ENCODE results near the gene METAP2.

The METAP2 gene

DNA sequence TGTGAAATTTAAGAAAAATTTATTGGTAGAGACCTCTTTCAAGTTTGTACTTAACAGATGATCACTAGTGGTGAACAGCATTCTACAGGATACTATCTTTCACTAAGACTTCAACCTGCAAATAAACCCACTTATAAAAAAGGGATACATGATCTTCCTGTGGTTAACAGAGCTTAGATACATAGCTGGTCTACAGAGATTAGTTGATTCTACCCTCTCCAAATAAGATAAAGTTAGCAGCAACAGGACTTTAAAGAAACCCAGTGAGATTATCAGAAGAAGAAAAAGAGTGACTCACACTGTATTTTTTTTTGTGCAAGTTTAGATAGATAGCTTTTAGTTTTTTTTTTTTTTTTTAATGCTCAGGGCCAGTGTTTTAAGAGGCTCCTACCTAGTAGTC lies 42.8 kb downstream of the METAP2 start:
- DNase-seq, result no peak

DNA sequence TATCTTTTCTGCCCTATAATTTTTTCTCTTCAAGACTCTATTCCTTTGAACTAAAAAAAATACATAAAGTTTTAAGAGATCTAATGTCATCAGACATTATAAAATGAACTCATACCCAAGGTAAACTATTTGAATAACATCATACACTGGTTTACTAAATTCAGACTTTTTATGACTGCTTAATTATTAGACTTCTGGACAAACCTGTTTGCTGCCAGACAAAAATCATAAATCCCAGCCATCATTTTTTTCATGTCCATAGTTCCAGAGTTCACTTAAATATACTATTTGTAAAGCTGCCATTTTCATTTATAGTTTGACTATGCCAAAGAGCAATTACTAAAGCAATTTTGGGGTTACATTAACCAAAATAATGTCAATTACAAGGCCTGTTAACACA lies 43.3 kb downstream of the METAP2 start:
- no peak for DNase-seq

DNA sequence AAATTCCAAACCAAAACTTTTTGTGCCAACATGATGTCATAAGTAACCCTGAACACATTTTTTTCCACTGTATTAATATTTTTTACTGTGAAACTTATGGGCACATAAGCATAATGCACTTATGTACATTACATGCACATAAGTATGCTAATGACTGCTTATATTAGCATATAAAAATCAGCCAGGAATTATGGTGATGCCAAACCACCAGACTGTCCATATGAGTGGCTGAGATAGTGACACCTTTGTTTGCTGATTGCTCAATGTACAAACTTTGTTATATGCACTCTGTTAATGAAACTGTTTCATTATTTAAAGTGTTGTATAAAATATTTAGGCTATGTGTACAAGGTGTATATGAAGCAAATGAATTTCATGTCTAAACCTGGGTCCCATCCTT lies 45.0 kb downstream of the METAP2 start:
- no peak for DNase-seq

DNA sequence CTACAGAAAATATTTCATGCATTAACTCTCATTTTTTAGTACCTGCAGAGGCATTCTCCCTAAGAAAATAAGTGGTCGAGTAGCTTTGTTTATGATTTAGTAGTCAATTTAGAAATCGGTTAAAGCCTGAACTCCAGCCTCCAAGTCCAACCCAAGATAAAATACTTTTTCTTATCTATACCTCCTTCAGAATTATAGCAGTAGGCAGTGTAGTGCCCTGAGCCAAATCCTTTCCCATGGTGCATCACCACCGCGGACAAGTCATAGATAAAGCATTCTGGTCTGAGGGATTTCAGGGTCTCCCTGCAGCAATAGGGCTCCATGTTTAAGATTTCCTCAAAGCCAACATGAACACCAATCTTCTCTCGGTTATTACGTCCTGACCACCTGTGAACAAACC lies 46.9 kb downstream of the METAP2 start:
- DNase-seq, result no peak

DNA sequence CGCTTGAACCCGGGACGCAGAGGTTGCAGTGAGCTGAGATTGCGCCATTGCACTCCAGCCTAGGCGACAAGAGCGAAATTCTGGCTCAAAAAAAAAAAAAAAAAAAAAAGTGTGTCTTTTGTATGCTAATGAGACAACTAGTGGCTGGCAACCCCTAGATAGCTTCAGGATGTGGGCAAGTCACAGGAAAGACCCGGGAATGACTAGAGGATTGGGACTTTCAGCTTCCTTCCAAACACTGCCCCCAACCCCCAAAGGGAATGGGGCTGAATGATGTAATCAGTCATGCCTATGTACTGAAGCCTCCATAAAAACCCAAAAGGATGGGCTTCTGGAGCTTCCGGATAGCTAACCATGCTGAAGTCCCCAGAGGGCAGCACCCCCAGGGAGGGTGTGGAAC lies 48.7 kb downstream of the METAP2 start:
- no peak for DNase-seq

- DNase-seq, result no peak
Measured at GRCh38 chr12:95528431-95528830, 54.5 kb downstream of the METAP2 start.

- no peak for DNase-seq
Measured at GRCh38 chr12:95529693-95530225, 55.8 kb downstream of the METAP2 start.

DNA sequence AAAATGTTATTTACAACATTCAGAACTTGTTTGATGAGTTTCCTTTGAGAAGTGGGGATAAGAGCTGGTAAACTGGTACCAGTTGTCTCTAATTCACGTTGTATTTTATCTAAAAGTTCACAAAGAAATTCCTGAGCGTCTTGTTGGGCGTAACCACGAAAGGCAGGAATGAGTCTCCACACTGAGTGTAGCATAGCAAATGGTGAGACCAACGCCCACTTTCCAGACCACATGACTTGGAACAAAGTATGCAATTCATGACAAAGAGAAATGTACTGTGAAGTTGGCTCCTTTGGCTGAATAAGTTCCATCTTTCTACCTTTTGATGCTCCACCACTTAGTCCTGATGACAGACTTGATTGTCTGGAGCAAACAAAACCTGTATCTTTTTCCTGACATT lies 58.9 kb downstream of the METAP2 start:
- no peak for DNase-seq

DNA sequence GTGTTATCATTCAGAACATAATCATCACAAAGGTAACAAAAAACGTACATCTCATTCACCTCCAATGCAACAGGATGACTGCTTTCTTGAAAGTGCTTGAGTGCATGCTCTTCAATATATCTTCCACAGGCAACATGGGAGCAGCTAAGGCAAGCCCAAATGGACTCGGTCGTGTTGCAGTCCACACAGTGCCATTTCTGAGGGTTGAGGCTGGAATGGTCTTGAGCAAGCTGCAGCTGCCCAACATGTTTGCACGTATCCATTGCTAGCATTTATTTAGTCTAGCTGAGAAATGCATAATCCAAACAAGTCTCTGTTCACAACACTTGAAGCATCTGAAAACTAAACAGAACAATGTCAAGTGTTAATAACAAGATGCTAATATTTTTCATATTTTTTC lies 60.0 kb downstream of the METAP2 start:
- DNase-seq, result no peak

DNA sequence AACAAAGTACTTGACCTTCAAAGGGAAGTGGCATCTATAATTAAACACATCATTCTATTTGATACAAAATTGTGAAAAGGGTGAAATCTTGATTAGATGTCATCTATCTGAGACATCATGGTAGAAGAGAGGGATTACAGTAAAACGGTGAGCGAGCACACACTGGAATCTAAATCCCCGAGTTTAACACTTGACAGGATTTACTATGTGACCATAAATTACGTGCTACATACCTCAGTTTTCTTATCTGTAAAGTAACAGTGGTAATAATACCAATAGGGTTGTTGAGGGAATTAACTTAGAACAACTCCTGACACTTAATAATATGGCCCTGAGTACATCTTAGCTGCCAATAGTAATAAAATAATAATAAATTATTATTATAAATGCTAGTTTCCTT lies 64.1 kb downstream of the METAP2 start:
- DNase-seq, result no peak

DNA sequence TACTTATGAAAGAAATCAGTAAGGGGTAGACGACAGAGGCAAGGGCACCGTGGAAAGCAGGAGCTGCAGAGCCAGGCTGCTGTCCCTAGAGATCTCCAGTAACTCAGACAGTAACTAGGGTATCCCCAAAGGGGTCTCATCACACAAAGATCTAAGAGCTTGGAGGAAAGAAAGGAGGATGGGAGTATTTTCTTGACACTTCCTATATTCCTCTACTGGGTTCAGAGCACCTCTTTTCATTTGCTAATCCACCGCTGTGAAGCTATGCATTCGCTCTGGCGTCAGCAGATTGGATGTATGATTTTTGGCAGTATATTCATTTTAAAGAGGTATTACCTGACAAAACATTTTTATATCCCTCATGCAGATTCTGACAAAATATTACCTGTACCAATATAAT lies 64.7 kb downstream of the METAP2 start:
- DNase-seq, result no peak

DNA sequence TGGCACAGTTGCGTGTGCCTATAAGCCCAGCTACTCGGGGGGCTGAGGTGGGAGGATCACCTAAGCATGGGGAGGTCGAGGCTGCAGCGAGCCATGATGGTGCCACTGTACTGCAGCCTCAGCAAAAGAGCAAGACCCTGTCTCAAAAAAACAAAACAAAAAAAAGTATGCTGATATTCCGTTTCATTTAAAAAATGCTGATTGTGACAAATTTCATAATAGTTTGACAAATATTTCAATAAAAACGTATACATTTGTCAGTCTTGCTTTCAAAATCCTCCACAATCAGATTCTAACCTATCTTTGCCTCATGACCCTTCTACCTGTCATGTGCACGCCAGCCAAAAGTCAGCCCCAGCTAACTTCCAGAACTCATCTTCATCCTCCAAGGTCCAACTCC lies 67.5 kb downstream of the METAP2 start:
- DNase-seq, result no peak

GRCh38 chr12:95543305-95543704 lies 69.4 kb downstream of the METAP2 start:
- DNase-seq, result no peak

DNA sequence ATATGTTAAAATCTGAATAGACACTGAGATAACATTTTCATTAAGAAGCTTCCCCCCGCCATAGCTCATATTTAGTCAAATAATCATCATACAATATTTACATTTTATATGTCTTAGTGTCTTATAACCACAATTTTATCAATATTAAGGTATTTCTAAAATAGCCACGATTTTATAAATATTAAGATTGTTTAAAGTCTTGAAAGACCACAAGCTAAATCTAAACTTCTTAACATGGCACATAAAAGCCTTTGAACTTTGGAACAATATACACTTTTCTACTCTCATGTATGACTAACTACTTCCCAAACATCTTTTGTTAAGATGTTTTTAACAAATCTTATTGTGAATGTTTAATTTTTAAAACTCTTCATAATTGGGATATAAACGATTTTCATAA lies 70.8 kb downstream of the METAP2 start:
- DNase-seq, result no peak

GRCh38 chr12:95545303-95545702 lies 71.4 kb downstream of the METAP2 start:
- no peak for DNase-seq

- no peak for DNase-seq
Measured at GRCh38 chr12:95545731-95546490, 72.0 kb downstream of the METAP2 start.

DNA sequence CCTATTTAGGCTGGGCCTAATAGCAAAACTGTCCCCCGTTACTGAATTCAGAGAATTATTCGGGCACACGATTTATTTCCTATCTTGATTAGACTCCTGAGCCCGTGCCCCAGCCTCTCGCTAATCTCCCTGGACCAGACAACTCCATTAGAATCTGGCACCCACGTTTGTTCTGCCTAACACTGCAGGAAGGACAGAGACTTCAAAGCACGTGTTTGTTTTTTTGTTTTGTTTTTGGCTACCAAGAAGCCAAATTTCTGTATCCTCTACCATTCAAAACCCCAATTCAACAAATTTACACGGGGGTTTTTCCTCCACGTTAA lies 72.5 kb downstream of the METAP2 start:
- DNase-seq, result no peak

- DNase-seq, result no peak
Measured at GRCh38 chr12:95547522-95548055, 73.6 kb downstream of the METAP2 start.

DNA sequence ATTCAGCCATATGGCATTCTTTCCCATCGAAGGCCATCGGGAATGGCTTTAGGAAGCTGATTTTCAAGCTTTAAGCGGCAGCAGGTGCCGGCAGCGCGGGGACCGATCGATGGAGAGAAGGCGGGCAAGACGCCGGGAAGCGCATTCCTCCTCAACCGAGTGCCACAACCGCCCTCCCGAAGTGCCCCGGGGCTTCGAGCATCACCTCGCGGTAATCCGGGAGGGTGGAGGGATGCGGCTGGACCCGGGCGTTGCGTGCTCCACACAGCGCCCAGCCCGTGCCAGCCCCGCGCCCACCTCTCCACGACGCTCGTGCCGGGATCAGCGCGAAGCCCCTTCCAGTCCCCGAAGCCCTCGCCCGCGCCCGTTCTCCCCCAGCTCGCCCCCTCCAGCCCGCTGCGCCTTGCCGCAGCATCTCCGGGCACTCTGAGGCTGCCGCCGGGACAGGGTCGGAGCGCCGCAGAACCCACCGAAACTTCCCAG lies 74.1 kb downstream of the METAP2 start:
- peak; percentile 5 for DNase-seq

DNA sequence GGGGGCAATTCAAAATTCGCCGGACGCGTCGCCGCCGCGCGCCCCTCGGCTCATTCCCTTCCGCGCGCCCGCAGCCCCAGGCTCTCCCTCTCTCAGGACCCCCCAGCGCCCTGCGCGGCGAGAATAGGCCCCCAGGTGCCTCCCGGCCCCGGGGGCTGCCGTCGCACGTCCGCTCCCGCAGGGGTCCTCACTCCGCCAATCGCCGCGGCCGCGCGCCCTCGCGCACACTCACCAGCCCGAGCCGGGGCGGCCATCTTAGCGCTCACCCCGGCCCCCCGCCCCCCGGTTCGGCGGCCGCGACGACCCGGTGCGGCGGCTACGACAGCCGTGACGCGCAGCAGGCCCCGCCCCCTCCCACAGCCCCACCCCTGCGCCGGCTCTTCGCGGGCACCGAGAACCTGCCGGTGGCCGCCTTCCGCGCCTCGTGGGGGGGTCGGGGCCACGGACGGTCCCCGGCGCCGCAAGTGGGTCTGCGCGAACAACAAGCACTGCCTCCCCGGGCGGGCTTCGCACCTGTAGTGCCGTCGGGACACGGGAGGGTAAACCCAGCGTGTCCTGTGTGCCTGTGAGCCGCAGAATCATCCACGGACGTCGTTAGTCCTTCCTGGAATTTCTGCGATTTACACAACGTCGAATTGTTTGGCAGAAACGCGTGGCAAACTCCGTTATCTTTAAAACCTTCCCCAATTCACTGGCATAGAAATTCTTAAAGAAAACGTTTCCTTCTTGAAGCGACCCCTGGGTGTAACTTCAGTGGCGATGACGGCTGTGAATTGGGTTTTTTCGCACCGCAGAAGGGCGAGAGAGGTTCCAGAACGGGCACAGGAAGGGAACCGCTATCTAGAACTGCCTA lies 74.8 kb downstream of the METAP2 start:
- peak; percentile 63 for DNase-seq

DNA sequence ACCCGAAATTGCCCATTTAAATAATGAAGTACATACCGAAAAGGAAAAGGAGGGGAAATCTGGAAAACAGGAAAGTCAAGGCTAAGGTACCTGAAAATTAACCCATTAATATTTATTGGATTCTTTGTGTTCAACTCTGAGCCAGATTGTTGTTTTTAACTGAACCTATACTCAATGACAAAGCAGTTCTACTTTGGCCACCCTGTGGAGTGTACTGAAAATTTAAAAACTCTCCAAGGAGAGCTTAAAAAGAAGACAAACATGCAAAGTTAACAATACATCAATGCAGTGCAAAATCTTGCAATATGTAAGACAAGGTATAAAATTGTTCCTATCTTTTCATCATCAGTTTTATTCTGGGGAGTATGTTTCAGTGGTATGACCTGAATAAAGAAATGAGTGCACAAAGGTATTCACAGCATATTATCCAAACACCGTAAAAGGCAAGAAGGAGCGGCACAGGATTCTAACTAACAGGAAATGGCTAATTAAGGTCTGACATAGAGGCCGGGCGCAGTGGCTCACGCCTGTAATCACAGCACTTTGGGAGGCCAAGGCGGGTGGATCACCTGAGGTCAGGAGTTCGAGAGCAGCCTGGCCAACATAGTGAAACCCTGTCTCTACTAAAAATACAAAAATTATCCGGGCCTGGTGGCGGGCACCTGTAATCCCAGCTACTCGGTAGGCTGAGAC lies 75.6 kb downstream of the METAP2 start:
- DNase-seq, result no peak

GRCh38 chr12:95551305-95551704 lies 77.4 kb downstream of the METAP2 start, which contains the start of gene USP44:
Gene USP44, minus strand, starts transcription at chr12:95551476. Its CDS starts 17,220 bp downstream, at chr12:95534256.
- no peak for DNase-seq

DNA sequence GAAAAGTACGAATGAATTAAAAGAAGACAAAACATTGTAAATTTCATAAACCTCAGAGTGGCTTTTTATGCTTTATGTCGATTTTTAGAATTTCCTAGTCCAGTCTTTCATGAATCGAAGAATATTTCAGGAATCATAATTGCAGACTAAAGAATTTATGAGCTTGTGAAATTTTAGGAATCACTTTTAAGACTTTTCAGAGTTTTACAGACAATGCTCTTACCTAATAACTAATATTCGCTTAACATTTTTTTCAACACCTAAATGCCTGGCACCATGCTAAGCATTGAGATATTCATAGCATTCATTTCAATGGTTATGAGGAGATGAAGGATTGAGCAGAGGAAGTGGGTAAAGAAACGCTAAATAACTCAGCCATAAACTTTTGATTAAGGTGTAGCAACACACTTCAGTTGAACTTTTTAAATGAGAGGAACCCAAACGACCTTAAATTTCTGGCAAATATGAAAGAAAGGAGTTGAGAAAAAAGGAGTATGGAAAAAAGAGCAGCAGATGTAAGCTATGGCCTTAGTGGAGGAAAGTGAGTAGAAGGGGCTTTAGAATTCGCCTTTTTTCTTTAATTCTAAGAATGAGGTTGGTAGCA lies 78.1 kb downstream of the METAP2 start:
- no peak for DNase-seq
